ENCODE measurements around the gene KCTD17.

Gene KCTD17

GRCh38 chr22:37080438-37080837 is 28.9 kb downstream of the KCTD17 start:
- no peak for DNase-seq (ENCODE audit: low read depth)

- DNase-seq (ENCODE audit: low read depth) = no peak
Measured at GRCh38 chr22:37080838-37081237, 29.3 kb downstream of the KCTD17 start.

- DNase-seq (ENCODE audit: low read depth) = no peak
Measured at GRCh38 chr22:37082251-37082873, 30.8 kb downstream of the KCTD17 start.

GRCh38 chr22:37083914-37084313 is 32.4 kb downstream of the KCTD17 start:
- no peak for DNase-seq (ENCODE audit: low read depth)

GRCh38 chr22:37084385-37084784 is 32.8 kb downstream of the KCTD17 start:
- no peak for DNase-seq (ENCODE audit: low read depth)

- no peak for DNase-seq (ENCODE audit: low read depth)
Measured at GRCh38 chr22:37086184-37086583, 34.6 kb downstream of the KCTD17 start.

- no peak for DNase-seq (ENCODE audit: low read depth)
Measured at GRCh38 chr22:37088108-37088605, 36.6 kb downstream of the KCTD17 start.

- DNase-seq (ENCODE audit: low read depth) = no peak
Measured at GRCh38 chr22:37088750-37089408, 37.3 kb downstream of the KCTD17 start.

GRCh38 chr22:37089434-37089833 is 37.9 kb downstream of the KCTD17 start:
- DNase-seq (ENCODE audit: low read depth) = no peak

- no peak for DNase-seq (ENCODE audit: low read depth)
Measured at GRCh38 chr22:37090920-37091695, 39.6 kb downstream of the KCTD17 start.

GRCh38 chr22:37091994-37092393 is 40.5 kb downstream of the KCTD17 start:
- DNase-seq (ENCODE audit: low read depth) = no peak

GRCh38 chr22:37092997-37093396 is 41.5 kb downstream of the KCTD17 start:
- no peak for DNase-seq (ENCODE audit: low read depth)

GRCh38 chr22:37094239-37094638 is 42.7 kb downstream of the KCTD17 start:
- DNase-seq (ENCODE audit: low read depth) = no peak

GRCh38 chr22:37095113-37095512 is 43.6 kb downstream of the KCTD17 start:
- DNase-seq (ENCODE audit: low read depth) = peak; percentile 39

- DNase-seq (ENCODE audit: low read depth) = no peak
Measured at GRCh38 chr22:37097346-37097745, 45.8 kb downstream of the KCTD17 start.

- no peak for DNase-seq (ENCODE audit: low read depth)
Measured at GRCh38 chr22:37098976-37099591, 47.5 kb downstream of the KCTD17 start.

GRCh38 chr22:37100589-37101127 is 49.1 kb downstream of the KCTD17 start:
- DNase-seq (ENCODE audit: low read depth) = no peak

- DNase-seq (ENCODE audit: low read depth) = no peak
Measured at GRCh38 chr22:37101311-37102066, 49.9 kb downstream of the KCTD17 start.

- DNase-seq (ENCODE audit: low read depth) = no peak
Measured at GRCh38 chr22:37103151-37103550, 51.6 kb downstream of the KCTD17 start.

GRCh38 chr22:37103656-37104452 is 52.3 kb downstream of the KCTD17 start:
- DNase-seq (ENCODE audit: low read depth) = no peak

- no peak for DNase-seq (ENCODE audit: low read depth)
Measured at GRCh38 chr22:37105154-37105553, 53.6 kb downstream of the KCTD17 start.

Data from stimulated activated CD8-positive, alpha-beta memory T cell treated with anti-CD3 and anti-CD28 coated beads, Interleukin-12 subunit alpha, Interleukin-12 subunit beta, amount 100 ng/mL, for 4 hours (primary cell).